Amniotic epithelial cell (primary cell): Measurements from ENCODE around the gene KRTAP9-1.
"Not testable (repeated sequence)": the region's sequence is repeated elsewhere in the genome, so short reads cannot be mapped to it uniquely, and the experiment has no call there.

Source experiments
- DNase-seq: peaks from one replicate; pipeline ENCODE4 v3.0.0-alpha.2; 2010; ENCODE audit warnings: low read depth

Gene KRTAP9-1

DNA sequence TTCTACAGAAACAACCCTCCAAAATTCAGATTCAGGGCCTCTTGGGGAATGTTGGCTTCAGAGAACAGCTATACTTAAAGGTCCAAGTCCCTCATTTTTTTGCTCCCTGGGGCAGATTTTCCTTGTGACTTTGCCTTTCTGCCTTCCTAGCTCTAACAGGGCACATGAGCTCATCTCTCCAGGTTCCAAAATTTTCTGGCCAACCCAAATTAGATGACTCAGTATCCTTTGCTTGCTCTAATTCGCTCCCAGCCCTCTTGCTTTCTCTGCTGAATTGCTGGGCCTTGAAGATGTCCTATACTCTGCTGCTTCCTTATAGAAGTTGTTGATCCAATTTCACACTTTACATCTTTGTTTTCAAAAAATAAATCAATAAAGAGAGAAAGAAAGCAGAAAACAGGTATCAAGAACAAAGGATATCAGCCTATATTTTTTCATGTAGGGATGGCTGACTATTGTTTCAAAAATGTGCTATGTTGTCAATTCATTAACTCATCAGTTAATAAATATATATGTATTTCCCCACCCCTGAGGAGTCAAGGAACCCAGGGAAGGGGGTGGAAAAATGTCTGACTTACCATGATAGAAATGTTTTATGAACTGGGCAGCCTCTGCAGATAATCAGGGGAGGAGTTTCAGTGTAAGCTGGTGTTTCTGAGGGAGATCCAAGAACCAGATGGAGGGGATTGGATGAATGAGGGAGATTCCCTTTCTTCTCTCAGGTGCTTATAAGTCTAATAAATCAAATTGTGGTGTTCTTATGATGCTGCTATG lies 10.7 kb upstream of the KRTAP9-1 start:
- DNase-seq: no peak

DNA sequence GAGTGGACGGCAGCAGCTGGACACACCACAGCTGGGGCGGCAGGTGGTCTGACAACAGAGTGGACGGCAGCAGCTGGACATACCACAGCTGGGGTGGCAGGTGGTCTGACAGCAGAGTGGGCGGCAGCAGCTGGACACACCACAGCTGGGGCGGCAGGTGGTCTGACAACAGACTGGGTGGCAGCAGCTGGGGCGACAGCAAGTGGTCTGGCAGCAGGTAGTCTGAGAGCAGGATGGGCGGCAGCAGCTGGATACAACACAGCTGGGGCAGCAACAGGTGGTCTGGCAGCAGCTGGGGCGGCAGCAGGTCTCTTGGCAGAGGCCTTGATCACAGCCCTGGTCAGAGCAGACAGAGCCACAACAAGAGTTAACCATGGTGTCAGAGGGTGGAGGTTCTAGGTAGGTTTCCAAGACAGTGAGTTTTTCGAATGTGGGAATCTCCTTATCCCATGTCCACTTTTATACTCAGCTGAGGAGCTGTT lies 5.2 kb upstream of the KRTAP9-1 start, which contains the start of gene KRTAP4-1:
Gene KRTAP4-1, minus strand, starts transcription at position 432 of the 482 bp plus-strand sequence. Its CDS starts 57 bp downstream, at position 375.
- no peak for DNase-seq

DNA sequence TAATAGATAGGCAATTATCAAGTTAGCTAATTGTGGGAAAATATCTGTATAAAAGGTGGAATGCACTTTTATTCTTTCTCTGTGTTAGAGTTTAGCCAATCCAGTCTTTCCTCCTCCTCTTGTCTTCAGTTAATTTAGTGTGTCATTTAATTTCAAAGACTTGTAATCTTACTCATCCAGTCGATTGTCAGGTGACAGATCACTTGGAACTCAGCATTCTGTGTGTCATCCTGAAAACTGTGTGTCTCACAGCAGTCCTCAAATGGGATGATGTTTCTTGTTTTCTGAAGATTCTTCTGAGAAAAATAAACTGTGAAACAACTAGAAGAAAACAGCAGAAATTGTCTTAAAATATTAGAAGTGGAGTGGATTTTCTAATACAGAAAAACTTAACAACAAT lies 4.7 kb upstream of the KRTAP9-1 start:
- no peak for DNase-seq

DNA sequence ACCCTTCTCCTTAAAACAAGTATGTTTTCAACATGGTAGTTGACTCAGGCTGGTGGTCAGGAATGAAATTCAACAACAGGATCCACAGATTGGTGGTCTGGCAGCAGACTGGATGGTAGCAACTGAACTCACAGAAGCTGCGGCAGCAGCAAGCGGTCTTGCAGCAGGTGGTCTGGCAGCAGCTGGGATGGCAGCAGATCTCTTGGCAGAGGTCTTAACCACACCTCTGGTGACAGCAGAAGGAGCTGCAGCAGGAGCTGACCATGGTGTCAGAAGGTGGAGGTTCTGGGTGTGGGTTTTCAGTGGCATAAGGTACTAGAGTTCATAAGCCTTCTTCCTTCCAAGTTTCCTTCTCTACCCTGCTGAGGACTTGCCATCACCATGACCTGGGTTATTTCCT lies 2.8 kb upstream of the KRTAP9-1 start:
- DNase-seq: no peak

DNA sequence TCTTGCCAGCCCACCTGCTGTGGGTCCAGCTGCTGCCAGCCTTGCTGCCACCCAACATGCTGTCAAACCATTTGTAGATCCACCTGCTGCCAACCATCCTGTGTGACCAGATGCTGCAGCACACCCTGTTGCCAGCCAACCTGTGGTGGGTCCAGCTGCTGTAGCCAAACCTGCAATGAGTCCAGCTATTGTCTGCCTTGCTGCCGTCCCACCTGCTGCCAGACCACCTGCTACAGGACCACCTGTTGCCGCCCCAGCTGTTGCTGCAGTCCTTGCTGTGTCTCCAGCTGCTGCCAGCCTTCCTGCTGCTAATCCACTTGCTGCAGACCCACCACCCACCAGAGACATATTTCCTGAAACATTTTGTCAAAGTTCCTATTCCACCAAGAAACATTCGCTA lies 641 bp downstream of the KRTAP9-1 start:
- DNase-seq: no peak

DNA sequence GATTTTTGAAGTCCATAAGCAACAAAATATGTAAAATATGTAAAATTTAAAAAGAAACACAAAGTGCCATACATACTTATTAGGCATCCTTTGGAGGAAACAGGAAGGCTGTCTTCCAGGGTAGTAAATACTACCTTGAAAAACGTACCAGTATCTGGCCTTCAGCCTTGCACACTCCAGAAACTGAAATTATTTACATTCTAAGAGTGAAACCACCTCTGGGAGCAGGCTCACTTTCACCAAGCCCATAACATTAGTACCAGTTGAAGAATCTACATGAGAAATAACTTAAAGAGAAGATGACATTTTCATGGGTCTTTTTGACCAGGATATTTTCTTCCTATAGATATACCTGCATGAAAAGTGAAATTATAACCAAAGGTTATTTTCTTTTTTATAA lies 6.4 kb downstream of the KRTAP9-1 start:
- no peak for DNase-seq

DNA sequence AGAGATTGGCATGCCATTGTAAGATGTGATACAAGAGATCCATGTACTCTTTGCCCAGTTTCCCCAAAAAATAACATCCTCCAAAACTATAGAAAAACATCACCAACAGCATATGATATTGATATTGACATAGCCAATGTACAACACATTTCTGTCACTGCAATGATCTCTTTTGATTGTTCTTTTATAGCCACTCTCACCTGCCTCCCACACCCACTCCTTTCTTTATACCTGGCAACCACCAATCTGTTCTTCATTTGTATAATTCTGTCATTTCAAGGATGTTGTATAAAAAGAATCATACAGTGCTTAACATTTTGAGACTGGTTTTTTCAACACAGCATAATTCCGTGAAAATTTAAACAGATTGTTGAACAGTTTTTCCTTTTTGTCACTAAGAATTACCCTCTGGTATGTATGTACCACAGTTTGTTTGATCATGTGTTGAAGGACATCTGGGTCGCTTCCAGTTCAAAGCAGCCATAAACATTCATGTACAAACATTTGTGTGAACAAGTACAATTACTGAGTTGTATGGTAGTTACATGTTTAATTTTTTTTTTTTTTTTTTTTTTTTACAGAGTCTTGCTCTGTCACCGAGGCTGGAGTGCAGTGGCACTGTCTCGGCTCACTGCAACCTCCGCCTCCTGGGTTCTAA lies 9.9 kb downstream of the KRTAP9-1 start:
- DNase-seq: no peak

DNA sequence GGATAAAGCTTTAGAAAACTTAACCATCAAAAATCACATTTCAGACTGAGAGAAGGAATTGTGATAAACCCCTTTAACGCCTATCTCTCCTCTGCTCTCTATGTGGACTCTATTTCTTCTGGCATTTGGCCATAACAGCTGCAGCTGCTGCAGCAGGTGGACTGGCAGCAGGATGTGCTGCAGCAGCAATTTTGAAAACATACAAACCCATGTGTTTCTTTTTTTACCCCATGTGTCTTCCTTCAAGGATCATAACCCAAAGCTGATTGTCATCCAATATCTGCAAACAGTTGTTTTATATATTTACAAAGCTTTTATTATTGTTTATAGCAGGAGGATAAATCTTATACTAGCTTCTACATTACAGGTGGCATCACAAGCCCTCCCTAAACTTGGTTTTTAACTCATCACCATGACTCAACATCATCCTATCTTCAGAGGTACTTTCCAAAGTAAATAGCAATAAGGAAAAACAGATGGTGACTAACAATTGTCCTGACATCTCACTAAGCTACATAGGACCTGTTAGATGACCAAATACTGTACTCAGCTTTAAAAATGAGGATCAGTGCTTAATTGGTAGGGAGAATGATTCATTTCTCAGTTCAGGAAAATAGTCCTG lies 22.3 kb downstream of the KRTAP9-1 start:
- peak; percentile 1 for DNase-seq

DNA sequence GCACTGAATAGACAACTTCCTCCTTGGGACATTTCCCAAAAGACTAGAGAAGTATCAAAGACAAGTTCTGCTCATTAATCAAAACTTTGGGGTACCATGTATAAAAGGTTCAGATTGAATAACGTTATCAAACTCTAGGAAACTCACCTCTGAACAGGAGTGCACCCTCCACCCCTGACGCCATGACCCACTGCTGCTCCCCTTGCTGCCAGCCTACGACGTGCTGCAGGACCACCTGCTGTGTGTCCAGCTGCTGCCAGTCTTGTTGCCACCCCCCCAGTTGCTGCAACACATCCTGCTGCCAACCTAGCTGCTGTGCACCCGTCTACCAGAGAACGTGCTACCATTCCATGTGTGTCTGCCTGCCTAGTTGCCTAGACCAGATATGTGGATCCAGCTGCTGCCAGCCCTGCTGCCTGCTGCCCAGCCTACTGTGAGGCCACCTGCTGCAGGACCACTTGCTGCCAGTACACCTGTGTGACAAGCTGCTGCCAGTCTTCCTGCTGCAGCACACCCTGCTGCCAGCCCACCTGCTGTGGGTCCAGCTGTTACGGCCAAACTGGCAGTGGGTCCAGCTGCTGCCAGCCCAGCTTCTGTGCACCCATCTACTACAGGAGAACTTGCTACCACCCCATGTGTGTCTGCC lies 23.0 kb downstream of the KRTAP9-1 start:
- DNase-seq: no peak

DNA sequence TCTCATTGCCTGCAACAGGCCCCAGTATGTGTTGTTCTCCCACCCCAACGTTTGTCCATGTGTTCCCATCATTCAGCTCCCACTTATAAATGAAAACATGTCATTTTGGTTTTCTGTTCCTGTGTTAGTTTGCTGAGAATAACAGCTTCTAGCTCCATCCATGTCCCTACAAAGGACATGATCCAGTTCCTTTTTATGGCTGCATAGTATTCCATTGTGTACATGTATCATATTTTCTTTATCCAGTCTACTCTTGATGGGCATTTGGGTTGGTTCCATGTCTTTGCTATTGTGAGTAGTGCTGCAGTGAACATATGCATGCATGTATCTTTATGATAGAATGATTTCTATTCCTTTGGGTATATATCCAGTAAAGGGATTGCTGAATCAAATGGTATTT lies 26.0 kb downstream of the KRTAP9-1 start:
- DNase-seq: no peak

DNA sequence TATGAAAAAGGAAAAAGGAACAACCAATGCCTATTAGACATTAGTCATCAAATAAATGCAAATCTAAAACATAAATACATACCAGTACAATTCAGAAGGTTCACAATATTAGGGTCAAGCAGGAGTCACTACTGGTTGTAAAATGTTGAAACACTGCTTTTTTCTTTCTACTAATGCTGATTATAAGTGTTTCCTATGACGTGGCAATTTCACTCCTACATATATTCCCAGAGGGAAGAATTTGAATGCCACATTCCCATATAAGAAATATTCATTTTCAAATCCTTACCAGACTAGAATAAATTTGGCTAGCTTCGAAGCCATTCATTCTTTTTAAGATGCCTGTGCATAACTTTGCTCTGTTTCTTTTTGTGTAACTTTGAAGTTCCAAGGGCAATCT lies 34.1 kb downstream of the KRTAP9-1 start:
- DNase-seq: peak; percentile 8

DNA sequence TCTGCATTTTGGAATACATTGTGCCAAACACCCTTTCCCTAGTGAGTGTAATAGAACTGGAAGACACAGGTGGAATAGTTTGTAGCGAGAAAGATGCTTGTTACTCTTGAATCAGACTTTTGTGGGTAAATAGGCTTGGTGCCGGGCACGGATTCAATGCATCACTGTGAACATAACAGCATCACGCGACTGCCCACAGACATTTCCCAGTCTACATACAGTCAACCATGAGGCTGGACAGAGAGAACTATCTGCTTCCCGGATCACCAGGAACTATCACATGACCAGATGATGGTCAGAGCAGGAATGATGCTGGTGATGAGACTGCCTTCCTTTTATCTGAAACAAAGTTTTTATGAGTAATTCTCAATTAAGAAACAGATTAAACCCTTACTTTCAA lies 36.4 kb downstream of the KRTAP9-1 start:
- DNase-seq: no peak

DNA sequence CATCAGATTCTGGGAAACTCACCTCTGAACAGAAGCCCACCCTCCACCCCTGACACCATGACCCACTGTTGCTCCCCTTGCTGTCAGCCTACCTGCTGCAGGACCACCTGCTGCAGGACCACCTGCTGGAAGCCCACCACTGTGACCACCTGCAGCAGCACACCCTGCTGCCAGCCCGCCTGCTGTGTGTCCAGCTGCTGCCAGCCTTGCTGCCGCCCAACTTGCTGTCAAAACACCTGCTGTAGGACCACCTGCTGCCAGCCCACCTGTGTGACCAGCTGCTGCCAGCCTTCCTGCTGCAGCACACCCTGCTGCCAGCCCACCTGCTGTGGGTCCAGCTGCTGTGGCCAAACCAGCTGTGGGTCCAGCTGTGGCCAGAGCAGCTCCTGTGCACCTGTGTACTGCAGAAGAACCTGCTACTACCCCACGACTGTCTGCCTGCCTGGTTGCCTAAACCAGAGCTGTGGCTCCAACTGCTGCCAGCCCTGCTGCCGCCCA lies 37.0 kb downstream of the KRTAP9-1 start, which contains the start of gene KRTAP9-2:
Gene KRTAP9-2, plus strand, starts transcription at position 51 of the 498 bp plus-strand sequence. Its CDS starts 7 bp downstream, at position 58.
- not testable (repeated sequence) for DNase-seq

DNA sequence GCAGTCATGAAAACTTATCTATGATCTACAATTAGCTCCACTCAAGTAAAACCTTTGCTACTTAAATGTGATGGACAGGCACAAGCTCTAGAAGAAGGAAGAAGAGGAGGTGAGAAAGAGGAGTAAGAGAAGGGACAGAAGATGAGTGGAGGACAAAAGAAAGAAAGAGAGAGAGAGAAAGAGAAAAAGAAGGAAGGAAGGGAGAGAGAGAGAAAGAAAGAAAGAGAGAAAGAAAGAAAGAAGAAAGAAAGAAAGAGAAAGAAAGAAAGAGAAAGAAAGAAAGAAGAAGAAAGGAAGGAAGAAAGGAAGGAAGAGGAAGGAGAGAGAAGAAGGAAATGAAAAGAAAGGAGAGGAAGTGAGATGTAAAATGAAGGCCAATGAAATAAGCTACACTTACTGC lies 40.4 kb downstream of the KRTAP9-1 start:
- no peak for DNase-seq

DNA sequence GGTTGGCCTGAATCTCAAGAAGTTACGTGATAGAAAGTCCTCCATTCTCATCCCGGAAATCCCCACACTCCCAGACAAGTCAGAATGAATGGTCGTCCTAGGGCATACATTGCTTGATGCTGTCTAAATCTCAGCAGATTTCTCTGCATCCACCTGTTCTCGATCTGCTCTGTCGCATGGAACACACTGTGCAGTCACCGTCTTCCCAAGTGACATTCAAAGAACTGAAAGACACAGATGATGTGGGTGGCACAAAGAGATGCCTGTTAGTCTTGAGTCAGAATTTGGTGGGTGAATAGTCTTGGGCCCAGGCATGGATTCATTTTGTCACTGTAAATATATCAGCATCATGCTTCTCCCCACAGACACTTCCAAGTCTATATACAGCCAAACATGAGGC lies 42.0 kb downstream of the KRTAP9-1 start:
- no peak for DNase-seq

DNA sequence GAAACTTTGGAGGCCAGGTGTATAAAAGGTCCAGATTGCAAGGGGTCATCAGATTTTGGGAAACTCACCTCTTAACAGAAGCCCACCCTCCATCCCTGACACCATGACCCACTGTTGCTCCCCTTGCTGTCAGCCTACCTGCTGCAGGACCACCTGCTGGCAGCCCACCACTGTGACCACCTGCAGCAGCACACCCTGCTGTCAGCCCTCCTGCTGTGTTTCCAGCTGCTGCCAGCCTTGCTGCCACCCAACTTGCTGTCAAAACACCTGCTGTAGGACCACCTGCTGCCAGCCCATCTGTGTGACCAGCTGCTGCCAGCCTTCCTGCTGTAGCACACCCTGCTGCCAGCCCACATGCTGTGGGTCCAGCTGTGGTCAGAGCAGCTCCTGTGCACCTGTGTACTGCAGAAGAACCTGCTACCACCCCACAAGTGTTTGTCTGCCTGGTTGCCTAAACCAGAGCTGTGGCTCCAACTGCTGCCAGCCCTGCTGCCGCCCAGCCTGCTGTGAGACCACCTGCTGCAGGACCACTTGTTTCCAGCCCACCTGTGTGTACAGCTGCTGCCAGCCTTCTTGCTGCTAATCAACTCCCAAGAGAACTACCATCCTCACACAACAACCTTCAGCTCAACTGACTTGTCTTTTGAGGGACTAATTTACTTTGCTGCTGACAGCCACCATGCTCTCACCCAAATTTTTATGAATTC lies 42.9 kb downstream of the KRTAP9-1 start, which contains the start of gene KRTAP9-3:
Gene KRTAP9-3, plus strand, starts transcription at position 51 of the 707 bp plus-strand sequence. Its CDS starts 53 bp downstream, at position 104.
- DNase-seq: not testable (repeated sequence)

DNA sequence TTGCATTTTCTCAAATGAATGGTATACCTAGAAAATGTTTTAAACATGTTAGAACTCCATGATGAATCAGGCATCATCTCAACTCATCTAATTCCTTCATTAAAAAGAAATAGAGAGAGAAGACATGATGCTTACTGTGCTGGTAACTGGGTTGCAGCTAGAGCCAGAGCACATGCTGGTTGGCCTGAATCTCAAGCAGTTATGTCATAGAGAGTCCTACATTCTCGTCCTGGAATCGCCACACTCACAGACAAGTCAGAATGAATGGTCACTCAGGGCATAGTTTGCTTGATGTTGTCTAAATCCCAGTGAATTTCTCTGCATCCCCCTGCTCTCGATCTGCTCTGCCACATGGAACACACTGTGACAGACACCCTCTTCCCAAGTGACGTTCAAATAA lies 47.4 kb downstream of the KRTAP9-1 start:
- not testable (repeated sequence) for DNase-seq

DNA sequence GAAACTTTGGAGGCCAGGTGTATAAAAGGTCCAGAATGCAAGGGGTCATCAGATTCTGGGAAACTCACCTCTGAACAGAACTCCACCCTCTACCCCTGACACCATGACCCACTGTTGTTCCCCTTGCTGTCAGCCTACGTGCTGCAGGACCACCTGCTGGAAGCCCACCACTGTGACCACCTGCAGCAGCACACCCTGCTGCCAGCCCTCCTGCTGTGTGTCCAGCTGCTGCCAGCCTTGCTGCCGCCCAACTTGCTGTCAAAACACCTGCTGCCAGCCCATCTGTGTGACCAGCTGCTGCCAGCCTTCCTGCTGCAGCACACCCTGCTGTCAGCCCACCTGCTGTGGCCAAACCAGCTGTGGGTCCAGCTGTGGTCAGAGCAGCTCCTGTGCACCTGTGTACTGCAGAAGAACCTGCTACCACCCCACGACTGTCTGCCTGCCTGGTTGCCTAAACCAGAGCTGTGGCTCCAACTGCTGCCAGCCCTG lies 48.3 kb downstream of the KRTAP9-1 start, which contains the start of gene KRTAP9-8:
Gene KRTAP9-8, plus strand, starts transcription at position 51 of the 489 bp plus-strand sequence. Its CDS starts 53 bp downstream, at position 104.
- not testable (repeated sequence) for DNase-seq
